B cell (primary cell): ENCODE results near the gene ZNF675. TPM values are rescaled to one million over a fixed set of nuclear protein-coding genes. Genes with fewer than 3 reads are reported as not detected.
"Not testable (repeated sequence)": the region's sequence is repeated elsewhere in the genome, so short reads cannot be mapped to it uniquely, and the experiment has no call there.

ENCODE experiments used
- ATAC-seq: fragments of 200-7000 bp; cut with Tn5 transposase; one replicate; pipeline ENCODE4 v1.10.0; 2021; ENCODE audit warnings: low read depth, mild to moderate bottlenecking, moderate number of reproducible peaks, moderate library complexity
- CTCF ChIA-PET: fragments of 350-600 bp; sonication (Branson Sonifier 250); formaldehyde crosslinking; loops from one replicate; lab custom pipeline; 2021; ENCODE audit warnings: antibody characterized with exemption, inconsistent platforms; lab: Charles Lee
- POLR2A ChIA-PET: fragments of 350-600 bp; sonication (Branson Sonifier 250); formaldehyde crosslinking; loops from one replicate; lab custom pipeline; 2021; ENCODE audit warnings: antibody characterized with exemption; lab: Charles Lee
- DNase-seq: peaks from one replicate; pipeline ENCODE4 v3.0.0; 2013
- H2AFZ ChIP-seq: 2 replicates; pipeline ENCODE4 v1.6.1; 2012; ENCODE audit warnings: mild to moderate bottlenecking, low read depth, low read length; ENCODE audit not compliant: insufficient read depth, poor library complexity, severe bottlenecking
- H3K27ac ChIP-seq, 2 donors: 1 replicate in 1 of 2; 2 replicates in 1 of 2; pipeline ENCODE4 v1.5.1; 2012 to 2013; ENCODE audit warnings: low read length in 2 of 2, mild to moderate bottlenecking in 2 of 2, moderate library complexity in 1 of 2
- H3K27me3 ChIP-seq, 4 experiments: fragments of 200-600 bp in 1 of 4; sonication (generic) in 1 of 4; replicated peaks in 1 of 4; 1 replicate in 2 of 4; 2 replicates in 2 of 4; pipeline versions ENCODE4 v1.6.1 to v1.7.0; 2013 to 2016; ENCODE audit warnings: low read length in 3 of 4, mild to moderate bottlenecking in 2 of 4, mixed read lengths in 1 of 4, moderate library complexity in 1 of 4; ENCODE audit not compliant: insufficient read depth in 4 of 4, control insufficient read depth in 3 of 4; ENCODE audit errors: control extremely low read depth in 1 of 4
- H3K36me3 ChIP-seq, 2 experiments: replicated peaks in 1 of 2; 1 replicate in 1 of 2; 2 replicates in 1 of 2; pipeline versions ENCODE4 v1.6.1 to v1.7.1; 2013; ENCODE audit warnings: low read length in 1 of 2; ENCODE audit not compliant: insufficient read depth in 2 of 2, control insufficient read depth in 1 of 2; ENCODE audit errors: control extremely low read depth in 1 of 2, extremely low read depth in 1 of 2
- H3K4me1 ChIP-seq, 2 donors: fragments of 200-600 bp in 1 of 2; sonication (generic) in 1 of 2; 1 replicate in 1 of 2; 2 replicates in 1 of 2; pipeline versions ENCODE4 v1.5.1 to v1.6.1; 2013 to 2017; ENCODE audit warnings: low read length in 2 of 2; ENCODE audit not compliant: control insufficient read depth in 2 of 2, insufficient read depth in 2 of 2
- H3K4me2 ChIP-seq: replicated peaks from 2 replicates; pipeline ENCODE3; 2012; ENCODE audit warnings: mild to moderate bottlenecking, low read depth, low read length; ENCODE audit not compliant: poor library complexity, severe bottlenecking
- H3K4me3 ChIP-seq, 5 experiments: fragments of 200-600 bp in 1 of 5; sonication (generic) in 1 of 5; 1 replicate in 3 of 5; 2 replicates in 2 of 5; pipeline versions ENCODE4 v1.5.1 to v1.7.0; 2011 to 2016; ENCODE audit warnings: low read length in 4 of 5, mild to moderate bottlenecking in 4 of 5, low read depth in 2 of 5, control low read depth in 1 of 5, moderate library complexity in 1 of 5; ENCODE audit not compliant: insufficient read depth in 1 of 5; ENCODE audit errors: control extremely low read depth in 1 of 5, extremely low read depth in 1 of 5
- H3K79me2 ChIP-seq: fragments of 200-600 bp; sonication (generic); one replicate; pipeline ENCODE4 v1.6.0; 2016; ENCODE audit warnings: low read length; ENCODE audit not compliant: control insufficient read depth, insufficient read depth
- H3K9ac ChIP-seq: fragments of 200-600 bp; sonication (generic); 2 replicates; pipeline ENCODE4 v1.6.1; 2017; ENCODE audit warnings: mild to moderate bottlenecking, low read length, moderate library complexity
- H3K9me3 ChIP-seq, 3 donors: one replicate each; pipeline versions ENCODE4 v1.6.1 to v1.7.1; 2013; ENCODE audit warnings: low read length in 2 of 3; ENCODE audit not compliant: control insufficient read depth in 2 of 3, insufficient read depth in 1 of 3; ENCODE audit errors: control extremely low read depth in 1 of 3
- H4K20me1 ChIP-seq: 2 replicates; pipeline ENCODE4 v1.6.0; 2012; ENCODE audit warnings: mild to moderate bottlenecking, low read length; ENCODE audit not compliant: insufficient read depth, control insufficient read depth, poor library complexity, severe bottlenecking
- H3K27ac Mint-ChIP-seq: one replicate; pipeline ENCODE4 v1.8.0; 2021; ENCODE audit warnings: mixed read lengths
- H3K27me3 Mint-ChIP-seq: one replicate; pipeline ENCODE4 v1.8.0; 2021; ENCODE audit warnings: mixed read lengths
- H3K4me1 Mint-ChIP-seq: one replicate; pipeline ENCODE4 v1.8.0; 2021; ENCODE audit warnings: mixed read lengths
- H3K4me3 Mint-ChIP-seq: one replicate; pipeline ENCODE4 v1.8.0; 2021; ENCODE audit warnings: mixed read lengths
- H3K9me3 Mint-ChIP-seq: one replicate; pipeline ENCODE4 v1.8.0; 2022; ENCODE audit warnings: mixed read lengths; ENCODE audit not compliant: insufficient read depth
- CTCF ChIP-seq: fragments of 200-600 bp; IDR thresholded peaks from one replicate; pipeline ENCODE4 v1.8.0; 2022; ENCODE audit warnings: antibody characterized with exemption, mild to moderate bottlenecking
- EZH2 ChIP-seq: IDR thresholded peaks from 2 replicates; pipeline ENCODE4 v1.6.1; 2012; ENCODE audit warnings: borderline replicate concordance, low read depth, mild to moderate bottlenecking, moderate library complexity, low read length; ENCODE audit not compliant: insufficient read depth, poor library complexity, severe bottlenecking
- WGBS: methylation state at CpG from one replicate; pipeline ENCODE4 v1.1.5; 2013; ENCODE audit warnings: missing lambda C conversion rate; ENCODE audit not compliant: insufficient coverage; 5-methylcytosine and 5-hydroxymethylcytosine counted together
- intact Hi-C: fragments of 100-400 bp; cut with micrococcal nuclease; formaldehyde crosslinking; loops from one replicate; pipeline ENCODE4 v1.10.0; 2022
- polyA plus RNA-seq: library from polyadenylated mRNA; depleted of rRNA; stranded (reverse); fragments of >200 nt; gene quantifications from 2 replicates; pipeline ENCODE4 v1.2.3, GENCODE V29; 2012
- total RNA-seq, 2 donors: library from RNA; stranded (reverse); fragments of 120-200 nt in 1 of 2; gene quantifications; 1 replicate in 1 of 2; 2 replicates in 1 of 2; pipeline versions ENCODE4 v1.2.3 to v1.2.4, GENCODE V29; 2013 to 2022

ZNF675 gene
- total and polyA plus RNA-seq, 2 donors (not counting 1 experiment from before 2014, with no cell fraction given) = 16.8 to 46.1 TPM

GRCh38 chr19:23673132-23673531 lies 13.9 kb downstream of the ZNF675 start:
- intact Hi-C loops = no loop called here
- ChIA-PET CTCF (no interaction called here), POLR2A (no interaction called here)
- peaks cover 51% of the 10 kb centered on the region for H3K4me1 Mint-ChIP-seq
- DNase-seq (no peak), ATAC-seq (no peak)
- peaks cover 9% of the 10 kb centered on the region for H3K9me3 Mint-ChIP-seq
- WGBS = 90% methylated on average over 2 of the region's 2 CpGs
- no peak overlapping the region for H3K27ac Mint-ChIP-seq
- H2AFZ ChIP-seq = no peak overlapping the region
- peaks cover 7 to 44% (median 10%) of the 10 kb centered on the region in 3 donors for H3K9me3 ChIP-seq
- no peak overlapping the region for H3K9ac ChIP-seq
- no peak overlapping the region for H3K4me3 Mint-ChIP-seq
- no peaks in the 10 kb centered on the region for H3K27me3 ChIP-seq
- no peak for TF ChIP-seq CTCF
- no peak for TF ChIP-seq EZH2
- peaks cover 61% of the 10 kb centered on the region for H4K20me1 ChIP-seq
- peaks cover 0 to 6% of the 10 kb centered on the region in 2 donors for H3K4me1 ChIP-seq
- peaks cover 94% of the 10 kb centered on the region for H3K79me2 ChIP-seq
- no peaks in the 10 kb centered on the region for H3K27me3 Mint-ChIP-seq
- H3K4me2 ChIP-seq = no peak overlapping the region
- H3K36me3 ChIP-seq = peaks cover 8 to 19% of the 10 kb centered on the region in 2 experiments
- H3K4me3 ChIP-seq = no peak overlapping the region
- no peak overlapping the region for H3K27ac ChIP-seq

DNA sequence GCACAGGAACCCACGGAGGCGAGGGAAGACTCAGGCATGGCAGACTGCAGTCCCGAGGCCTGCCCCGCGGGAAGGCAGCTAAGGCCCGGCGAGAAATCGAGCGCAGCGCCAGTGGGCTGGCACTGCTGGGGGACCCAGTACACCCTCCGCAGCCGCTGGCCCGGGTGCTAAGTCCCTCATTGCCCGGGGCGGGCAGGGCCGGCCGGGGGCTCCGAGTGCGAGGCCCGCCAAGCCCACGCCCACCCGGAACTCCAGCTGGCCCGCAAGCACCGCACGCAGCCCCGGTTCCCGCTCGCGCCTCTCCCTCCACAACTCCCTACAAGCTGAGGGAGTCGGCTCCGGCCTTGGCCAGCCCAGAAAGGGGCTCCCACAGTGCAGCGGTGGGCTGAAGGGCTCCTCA lies 18.4 kb downstream of the ZNF675 start:
- peaks cover 7 to 48% (median 25%) of the 10 kb centered on the region in 3 donors for H3K9me3 ChIP-seq
- H3K4me3 ChIP-seq, H3K9ac ChIP-seq, H2AFZ ChIP-seq, ATAC-seq, POLR2A ChIA-PET, intact Hi-C loops, CTCF ChIA-PET, H3K27ac ChIP-seq, H3K9me3 Mint-ChIP-seq, H3K4me2 ChIP-seq, DNase-seq, H3K27me3 ChIP-seq, H3K4me3 Mint-ChIP-seq, H3K27ac Mint-ChIP-seq, H3K27me3 Mint-ChIP-seq, H3K4me1 ChIP-seq: not testable (repeated sequence)
- peaks cover 27% of the 10 kb centered on the region for H3K4me1 Mint-ChIP-seq
- H3K36me3 ChIP-seq = peaks cover 8 to 39% of the 10 kb centered on the region in 2 experiments
- H3K79me2 ChIP-seq = peaks cover 79% of the 10 kb centered on the region
- H4K20me1 ChIP-seq = peaks cover 44% of the 10 kb centered on the region
- 89% methylated on average over 9 of the region's 32 CpGs for WGBS
